ENCODE results near the gene MRPL37. TPM values are rescaled to one million over a fixed set of nuclear protein-coding genes. Genes with fewer than 3 reads are reported as not detected.

Gene MRPL37
- total RNA-seq, 3 donors from 2014 or later (not counting 1 experiment from before 2014, with no cell fraction given): 23.0 to 31.9 (median 28.8) TPM

DNA sequence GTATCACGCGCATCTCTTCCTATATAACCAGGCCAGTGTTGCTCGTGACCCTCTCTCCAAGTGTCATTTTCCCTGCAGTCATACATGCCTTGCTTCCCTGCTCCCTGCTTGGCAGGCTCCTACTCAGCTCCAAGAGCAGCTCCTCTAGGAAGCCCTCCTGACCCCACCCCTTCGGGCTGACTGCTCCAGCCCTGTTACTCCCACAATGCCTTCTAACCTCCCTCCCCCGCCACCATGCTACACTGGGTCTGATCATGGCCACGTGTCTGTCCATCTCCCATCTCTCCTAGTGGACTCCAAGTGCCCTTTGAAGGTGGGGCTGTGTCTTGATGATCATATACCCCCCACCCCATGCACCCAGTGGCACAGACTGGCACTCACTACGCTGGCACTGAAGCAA is 44.7 kb downstream of the MRPL37 start:
- no peak overlapping the region for H3K27ac ChIP-seq (ENCODE audit: low read length)
- DNase-seq (no peak), ATAC-seq (no peak)
- Mint-ChIP-seq H3K4me3 (no peak overlapping the region), H3K9me3 (no peaks in the 10 kb centered on the region), H3K4me1 (peaks cover 0 to 6% of the 10 kb centered on the region in 2 donors), H3K27ac (peak overlapping the region in 1 of 2 donors; percentile 68), H3K27me3 (ENCODE audit: low read depth in 2 of 2) (no peaks in the 10 kb centered on the region), H3K36me3 (no peaks in the 10 kb centered on the region)
- H3K27me3 ChIP-seq (ENCODE audit: control insufficient read depth, insufficient read depth, low read length): no peaks in the 10 kb centered on the region
- no peaks in the 10 kb centered on the region for H3K4me1 ChIP-seq (ENCODE audit: control insufficient read depth, insufficient read depth, low read length)
- H3K36me3 ChIP-seq (ENCODE audit: control insufficient read depth, insufficient read depth, low read length): peaks cover 48% of the 10 kb centered on the region
- TF ChIP-seq, protein P1, sequence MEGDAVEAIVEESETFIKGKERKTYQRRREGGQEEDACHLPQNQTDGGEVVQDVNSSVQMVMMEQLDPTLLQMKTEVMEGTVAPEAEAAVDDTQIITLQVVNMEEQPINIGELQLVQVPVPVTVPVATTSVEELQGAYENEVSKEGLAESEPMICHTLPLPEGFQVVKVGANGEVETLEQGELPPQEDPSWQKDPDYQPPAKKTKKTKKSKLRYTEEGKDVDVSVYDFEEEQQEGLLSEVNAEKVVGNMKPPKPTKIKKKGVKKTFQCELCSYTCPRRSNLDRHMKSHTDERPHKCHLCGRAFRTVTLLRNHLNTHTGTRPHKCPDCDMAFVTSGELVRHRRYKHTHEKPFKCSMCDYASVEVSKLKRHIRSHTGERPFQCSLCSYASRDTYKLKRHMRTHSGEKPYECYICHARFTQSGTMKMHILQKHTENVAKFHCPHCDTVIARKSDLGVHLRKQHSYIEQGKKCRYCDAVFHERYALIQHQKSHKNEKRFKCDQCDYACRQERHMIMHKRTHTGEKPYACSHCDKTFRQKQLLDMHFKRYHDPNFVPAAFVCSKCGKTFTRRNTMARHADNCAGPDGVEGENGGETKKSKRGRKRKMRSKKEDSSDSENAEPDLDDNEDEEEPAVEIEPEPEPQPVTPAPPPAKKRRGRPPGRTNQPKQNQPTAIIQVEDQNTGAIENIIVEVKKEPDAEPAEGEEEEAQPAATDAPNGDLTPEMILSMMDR (IDR thresholded peaks at IDR 0.05): no peak
- intact Hi-C loops (cut with micrococcal nuclease): no loop called here
- H3K4me3 ChIP-seq (ENCODE audit: low read length): no peak overlapping the region
- 96% methylated on average over 7 of the region's 7 CpGs for WGBS (ENCODE audit: insufficient coverage)
- no peaks in the 10 kb centered on the region for H3K9me3 ChIP-seq (ENCODE audit: control insufficient read depth, insufficient read depth, low read length)

- Mint-ChIP-seq H3K4me1 (peaks cover 0 to 6% of the 10 kb centered on the region in 2 donors), H3K9me3 (no peaks in the 10 kb centered on the region), H3K27me3 (ENCODE audit: low read depth in 2 of 2) (no peaks in the 10 kb centered on the region), H3K4me3 (no peak overlapping the region), H3K36me3 (no peaks in the 10 kb centered on the region), H3K27ac (no peak overlapping the region)
- 93% methylated on average over 4 of the region's 4 CpGs for WGBS (ENCODE audit: insufficient coverage)
- intact Hi-C loops (cut with micrococcal nuclease): no loop called here
- H3K27me3 ChIP-seq (ENCODE audit: control insufficient read depth, insufficient read depth, low read length): no peaks in the 10 kb centered on the region
- no peaks in the 10 kb centered on the region for H3K4me1 ChIP-seq (ENCODE audit: control insufficient read depth, insufficient read depth, low read length)
- peaks cover 46% of the 10 kb centered on the region for H3K36me3 ChIP-seq (ENCODE audit: control insufficient read depth, insufficient read depth, low read length)
- no peaks in the 10 kb centered on the region for H3K9me3 ChIP-seq (ENCODE audit: control insufficient read depth, insufficient read depth, low read length)
- TF ChIP-seq, protein P1 (IDR thresholded peaks at IDR 0.05): no peak
- no peak overlapping the region for H3K4me3 ChIP-seq (ENCODE audit: low read length)
- ATAC-seq (no peak), DNase-seq (no peak)
- no peak overlapping the region for H3K27ac ChIP-seq (ENCODE audit: low read length)
Observed at GRCh38 chr1:54245501-54245900, 45.5 kb downstream of the MRPL37 start.

DNA sequence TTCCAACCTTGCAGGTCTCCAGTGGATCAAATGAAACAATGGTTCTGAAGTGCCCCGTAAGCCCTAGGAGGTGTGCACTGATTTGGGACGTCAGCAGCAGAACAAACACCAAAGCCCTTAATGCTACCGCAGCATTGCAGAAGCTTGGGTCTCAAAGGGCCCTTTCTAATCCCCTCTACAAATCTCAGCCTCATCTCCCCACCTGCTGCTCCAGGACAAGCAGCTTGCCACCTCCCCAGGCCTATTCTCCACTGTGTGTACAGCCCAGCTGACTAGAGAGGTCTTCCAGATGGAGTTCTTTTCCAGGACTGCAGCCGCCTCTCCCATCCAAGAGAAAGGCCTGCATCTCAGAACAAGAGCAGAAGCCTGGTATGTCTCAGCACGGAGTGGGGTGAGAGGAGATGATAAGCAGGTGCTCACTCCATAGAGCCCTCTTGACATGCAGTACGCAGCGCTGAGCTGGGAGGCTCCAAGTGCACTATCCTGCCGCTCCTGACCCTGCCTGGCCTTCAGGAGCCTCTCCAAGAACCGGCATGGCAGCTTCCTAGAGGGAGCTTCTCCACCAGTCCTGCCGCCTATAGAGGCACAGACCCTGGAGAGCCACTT is 46.3 kb downstream of the MRPL37 start:
- intact Hi-C loops (cut with micrococcal nuclease): no loop called here
- DNase-seq (no peak), ATAC-seq (no peak)
- Mint-ChIP-seq H3K4me1 (peaks cover 0 to 6% of the 10 kb centered on the region in 2 donors), H3K27ac (peak overlapping the region in 1 of 2 donors; percentile 44), H3K4me3 (no peak overlapping the region), H3K36me3 (no peaks in the 10 kb centered on the region), H3K9me3 (no peaks in the 10 kb centered on the region), H3K27me3 (ENCODE audit: low read depth in 2 of 2) (no peaks in the 10 kb centered on the region)
- H3K36me3 ChIP-seq (ENCODE audit: control insufficient read depth, insufficient read depth, low read length): peaks cover 48% of the 10 kb centered on the region
- no peaks in the 10 kb centered on the region for H3K9me3 ChIP-seq (ENCODE audit: control insufficient read depth, insufficient read depth, low read length)
- no peaks in the 10 kb centered on the region for H3K4me1 ChIP-seq (ENCODE audit: control insufficient read depth, insufficient read depth, low read length)
- no peak overlapping the region for H3K27ac ChIP-seq (ENCODE audit: low read length)
- TF ChIP-seq, protein P1 (IDR thresholded peaks at IDR 0.05): no peak
- H3K27me3 ChIP-seq (ENCODE audit: control insufficient read depth, insufficient read depth, low read length): no peaks in the 10 kb centered on the region
- 97% methylated on average over 10 of the region's 10 CpGs for WGBS (ENCODE audit: insufficient coverage)
- no peak overlapping the region for H3K4me3 ChIP-seq (ENCODE audit: low read length)
